B cell (primary cell): ENCODE results near the gene MYH14. TPM values are rescaled to one million over a fixed set of nuclear protein-coding genes. Genes with fewer than 3 reads are reported as not detected.

Experiments used
- ATAC-seq: fragments of 200-7000 bp; cut with Tn5 transposase; one replicate; pipeline ENCODE4 v1.10.0; 2021; ENCODE audit warnings: low read depth, mild to moderate bottlenecking, moderate number of reproducible peaks, moderate library complexity
- CTCF ChIA-PET: fragments of 350-600 bp; sonication (Branson Sonifier 250); formaldehyde crosslinking; loops from one replicate; lab custom pipeline; 2021; ENCODE audit warnings: antibody characterized with exemption, inconsistent platforms; lab: Charles Lee
- POLR2A ChIA-PET: fragments of 350-600 bp; sonication (Branson Sonifier 250); formaldehyde crosslinking; loops from one replicate; lab custom pipeline; 2021; ENCODE audit warnings: antibody characterized with exemption; lab: Charles Lee
- DNase-seq: peaks from one replicate; pipeline ENCODE4 v3.0.0; 2013
- H2AFZ ChIP-seq: 2 replicates; pipeline ENCODE4 v1.6.1; 2012; ENCODE audit warnings: mild to moderate bottlenecking, low read depth, low read length; ENCODE audit not compliant: insufficient read depth, poor library complexity, severe bottlenecking
- H3K27ac ChIP-seq, 2 donors: 1 replicate in 1 of 2; 2 replicates in 1 of 2; pipeline ENCODE4 v1.5.1; 2012 to 2013; ENCODE audit warnings: low read length in 2 of 2, mild to moderate bottlenecking in 2 of 2, moderate library complexity in 1 of 2
- H3K27me3 ChIP-seq, 4 experiments: fragments of 200-600 bp in 1 of 4; sonication (generic) in 1 of 4; replicated peaks in 1 of 4; 1 replicate in 2 of 4; 2 replicates in 2 of 4; pipeline versions ENCODE4 v1.6.1 to v1.7.0; 2013 to 2016; ENCODE audit warnings: low read length in 3 of 4, mild to moderate bottlenecking in 2 of 4, mixed read lengths in 1 of 4, moderate library complexity in 1 of 4; ENCODE audit not compliant: insufficient read depth in 4 of 4, control insufficient read depth in 3 of 4; ENCODE audit errors: control extremely low read depth in 1 of 4
- H3K36me3 ChIP-seq, 2 experiments: replicated peaks in 1 of 2; 1 replicate in 1 of 2; 2 replicates in 1 of 2; pipeline versions ENCODE4 v1.6.1 to v1.7.1; 2013; ENCODE audit warnings: low read length in 1 of 2; ENCODE audit not compliant: insufficient read depth in 2 of 2, control insufficient read depth in 1 of 2; ENCODE audit errors: control extremely low read depth in 1 of 2, extremely low read depth in 1 of 2
- H3K4me1 ChIP-seq, 2 donors: fragments of 200-600 bp in 1 of 2; sonication (generic) in 1 of 2; 1 replicate in 1 of 2; 2 replicates in 1 of 2; pipeline versions ENCODE4 v1.5.1 to v1.6.1; 2013 to 2017; ENCODE audit warnings: low read length in 2 of 2; ENCODE audit not compliant: control insufficient read depth in 2 of 2, insufficient read depth in 2 of 2
- H3K4me2 ChIP-seq: replicated peaks from 2 replicates; pipeline ENCODE3; 2012; ENCODE audit warnings: mild to moderate bottlenecking, low read depth, low read length; ENCODE audit not compliant: poor library complexity, severe bottlenecking
- H3K4me3 ChIP-seq, 5 experiments: fragments of 200-600 bp in 1 of 5; sonication (generic) in 1 of 5; 1 replicate in 3 of 5; 2 replicates in 2 of 5; pipeline versions ENCODE4 v1.5.1 to v1.7.0; 2011 to 2016; ENCODE audit warnings: low read length in 4 of 5, mild to moderate bottlenecking in 4 of 5, low read depth in 2 of 5, control low read depth in 1 of 5, moderate library complexity in 1 of 5; ENCODE audit not compliant: insufficient read depth in 1 of 5; ENCODE audit errors: control extremely low read depth in 1 of 5, extremely low read depth in 1 of 5
- H3K79me2 ChIP-seq: fragments of 200-600 bp; sonication (generic); one replicate; pipeline ENCODE4 v1.6.0; 2016; ENCODE audit warnings: low read length; ENCODE audit not compliant: control insufficient read depth, insufficient read depth
- H3K9ac ChIP-seq: fragments of 200-600 bp; sonication (generic); 2 replicates; pipeline ENCODE4 v1.6.1; 2017; ENCODE audit warnings: mild to moderate bottlenecking, low read length, moderate library complexity
- H3K9me3 ChIP-seq, 3 donors: one replicate each; pipeline versions ENCODE4 v1.6.1 to v1.7.1; 2013; ENCODE audit warnings: low read length in 2 of 3; ENCODE audit not compliant: control insufficient read depth in 2 of 3, insufficient read depth in 1 of 3; ENCODE audit errors: control extremely low read depth in 1 of 3
- H4K20me1 ChIP-seq: 2 replicates; pipeline ENCODE4 v1.6.0; 2012; ENCODE audit warnings: mild to moderate bottlenecking, low read length; ENCODE audit not compliant: insufficient read depth, control insufficient read depth, poor library complexity, severe bottlenecking
- H3K27ac Mint-ChIP-seq: one replicate; pipeline ENCODE4 v1.8.0; 2021; ENCODE audit warnings: mixed read lengths
- H3K27me3 Mint-ChIP-seq: one replicate; pipeline ENCODE4 v1.8.0; 2021; ENCODE audit warnings: mixed read lengths
- H3K4me1 Mint-ChIP-seq: one replicate; pipeline ENCODE4 v1.8.0; 2021; ENCODE audit warnings: mixed read lengths
- H3K4me3 Mint-ChIP-seq: one replicate; pipeline ENCODE4 v1.8.0; 2021; ENCODE audit warnings: mixed read lengths
- H3K9me3 Mint-ChIP-seq: one replicate; pipeline ENCODE4 v1.8.0; 2022; ENCODE audit warnings: mixed read lengths; ENCODE audit not compliant: insufficient read depth
- CTCF ChIP-seq: fragments of 200-600 bp; IDR thresholded peaks from one replicate; pipeline ENCODE4 v1.8.0; 2022; ENCODE audit warnings: antibody characterized with exemption, mild to moderate bottlenecking
- EZH2 ChIP-seq: IDR thresholded peaks from 2 replicates; pipeline ENCODE4 v1.6.1; 2012; ENCODE audit warnings: borderline replicate concordance, low read depth, mild to moderate bottlenecking, moderate library complexity, low read length; ENCODE audit not compliant: insufficient read depth, poor library complexity, severe bottlenecking
- WGBS: methylation state at CpG from one replicate; pipeline ENCODE4 v1.1.5; 2013; ENCODE audit warnings: missing lambda C conversion rate; ENCODE audit not compliant: insufficient coverage; 5-methylcytosine and 5-hydroxymethylcytosine counted together
- intact Hi-C: fragments of 100-400 bp; cut with micrococcal nuclease; formaldehyde crosslinking; loops from one replicate; pipeline ENCODE4 v1.10.0; 2022
- polyA minus RNA-seq: library from RNA; depleted of rRNA, polyadenylated mRNA; stranded (reverse); fragments of >200 nt; gene quantifications from 2 replicates; pipeline ENCODE4 v1.2.3, GENCODE V29; 2012
- polyA plus RNA-seq: library from polyadenylated mRNA; depleted of rRNA; stranded (reverse); fragments of >200 nt; gene quantifications from 2 replicates; pipeline ENCODE4 v1.2.3, GENCODE V29; 2012
- total RNA-seq, 2 donors: library from RNA; stranded (reverse); fragments of 120-200 nt in 1 of 2; gene quantifications; 1 replicate in 1 of 2; 2 replicates in 1 of 2; pipeline versions ENCODE4 v1.2.3 to v1.2.4, GENCODE V29; 2013 to 2022

The MYH14 gene
- not detected in 2 replicates for total RNA-seq
- total RNA-seq (2013) = 0.37 TPM
- not detected in 2 replicates for polyA plus RNA-seq
- not detected in 2 replicates for polyA minus RNA-seq

DNA sequence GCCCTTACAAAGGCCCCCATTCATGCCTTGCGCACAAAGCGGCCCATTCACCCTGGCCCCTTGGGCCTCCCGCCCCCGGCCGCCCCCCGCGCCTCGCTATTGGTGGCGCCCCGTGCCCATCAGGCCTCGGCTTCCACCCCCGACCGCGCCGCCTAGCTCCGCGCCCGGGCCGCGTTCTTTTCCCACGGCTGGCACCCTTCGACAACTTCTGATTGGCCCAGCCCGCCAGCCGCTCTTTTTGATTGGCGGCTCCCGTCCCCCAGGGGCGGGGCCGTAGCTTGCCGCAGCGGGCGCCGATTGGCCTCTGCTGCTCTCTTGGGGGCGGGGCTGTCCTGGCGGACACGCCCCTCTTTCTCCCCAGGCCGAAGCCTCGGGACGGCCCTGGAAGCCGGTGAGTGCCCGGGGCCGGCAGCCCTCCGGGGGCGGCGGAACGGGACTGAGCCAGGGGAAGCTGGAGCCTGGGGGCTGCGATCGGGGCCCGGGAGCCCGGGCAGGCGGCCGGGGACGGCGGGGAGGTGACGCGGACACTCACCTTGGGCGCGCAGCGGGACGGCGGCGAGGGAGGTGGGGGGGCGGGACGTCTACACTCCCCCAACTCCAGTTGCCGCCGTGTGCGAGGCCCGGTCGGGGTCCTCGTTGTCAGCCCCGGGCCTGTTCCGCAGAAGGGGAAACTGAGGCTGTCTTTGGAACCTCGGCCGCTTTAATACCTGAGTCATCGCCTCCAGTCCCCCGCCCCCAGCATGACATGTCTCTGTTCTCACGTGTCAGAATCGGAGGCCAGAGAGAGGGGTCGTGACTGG, at the start of gene MYH14:
TSS of gene MYH14 (plus strand) at position 342 of the 800 bp plus-strand sequence. CDS start 6,744 bp downstream, outside the sequence.
- no peaks in the 10 kb centered on the region for H4K20me1 ChIP-seq
- peak within 1 kb of the TSS; percentile 65 for H3K4me2 ChIP-seq
- H3K27me3 Mint-ChIP-seq = peaks cover 53% of the 10 kb centered on the region
- H3K9me3 Mint-ChIP-seq = no peaks in the 10 kb centered on the region
- no peaks in the 10 kb centered on the region for H3K36me3 ChIP-seq
- H2AFZ ChIP-seq = no peak within 1 kb of the TSS
- no peak within 1 kb of the TSS for H3K9ac ChIP-seq
- H3K4me3 ChIP-seq = peak within 1 kb of the TSS in 1 of 5 experiments; percentile 19
- no peak within 1 kb of the TSS for H3K27ac ChIP-seq
- CTCF ChIA-PET = no interaction called here
- H3K27me3 ChIP-seq = peaks cover 0 to 72% (median 24%) of the 10 kb centered on the region in 4 experiments
- H3K4me3 Mint-ChIP-seq = no peak within 1 kb of the TSS
- ATAC-seq = no peak
- no peaks in the 10 kb centered on the region for H3K79me2 ChIP-seq
- POLR2A ChIA-PET = no interaction called here
- peaks cover 0 to 32% (median 0%) of the 10 kb centered on the region in 3 donors for H3K9me3 ChIP-seq
- WGBS = 13% methylated on average over 73 of the region's 78 CpGs
- H3K4me1 ChIP-seq = peaks cover 2 to 20% of the 10 kb centered on the region in 2 donors
- intact Hi-C loops = no loop called here
- no peak for TF ChIP-seq EZH2
- H3K4me1 Mint-ChIP-seq = peaks cover 2% of the 10 kb centered on the region
- no peak for DNase-seq
- H3K27ac Mint-ChIP-seq = no peak within 1 kb of the TSS

GRCh38 chr19:50154529-50154928, 48.9 kb upstream of the MYH14 start:
- ChIA-PET CTCF (no interaction called here), POLR2A (no interaction called here)

More at GRCh38 chr19:50154529-50154928, 48.9 kb upstream of the MYH14 start:
- H3K79me2 ChIP-seq = no peaks in the 10 kb centered on the region
- intact Hi-C loops = no loop called here
- no peak overlapping the region for H3K4me2 ChIP-seq
- H3K4me3 Mint-ChIP-seq = no peak overlapping the region
- 81% methylated on average over 11 of the region's 16 CpGs for WGBS
- H3K4me3 ChIP-seq = no peak overlapping the region
- no peaks in the 10 kb centered on the region for H3K4me1 Mint-ChIP-seq
- ATAC-seq (no peak), DNase-seq (no peak)
- H3K27me3 ChIP-seq = peaks cover 0 to 8% (median under 1%) of the 10 kb centered on the region in 4 experiments
- H4K20me1 ChIP-seq = no peaks in the 10 kb centered on the region
- H3K27ac Mint-ChIP-seq = no peak overlapping the region
- H3K4me1 ChIP-seq = no peaks in the 10 kb centered on the region
- peaks cover 6% of the 10 kb centered on the region for H3K9me3 Mint-ChIP-seq
- H3K36me3 ChIP-seq = no peaks in the 10 kb centered on the region
- H3K27ac ChIP-seq = no peak overlapping the region
- no peak overlapping the region for H3K9ac ChIP-seq
- TF ChIP-seq CTCF (no peak), EZH2 (no peak)
- no peak overlapping the region for H2AFZ ChIP-seq
- peaks cover 0 to 22% (median 11%) of the 10 kb centered on the region in 3 donors for H3K9me3 ChIP-seq
- peaks cover 31% of the 10 kb centered on the region for H3K27me3 Mint-ChIP-seq
